Transverse colon (tissue), 4 donors: ENCODE data around the gene ANAPC5. TPM values are rescaled to one million over a fixed set of nuclear protein-coding genes. Genes with fewer than 3 reads are reported as not detected.
"Not testable (repeated sequence)": the region's sequence is repeated elsewhere in the genome, so short reads cannot be mapped to it uniquely, and the experiment has no call there.

Source experiments
- DNase-seq: peaks from one replicate; pipeline ENCODE4 v3.0.0-alpha.2; 2019
- H3K27ac ChIP-seq, 4 donors: fragments of 200-600 bp; sonication (generic); 2 replicates each; pipeline ENCODE4 v1.5.1; 2016 to 2018; ENCODE audit warnings: inconsistent platforms in 4 of 4
- H3K27me3 ChIP-seq: fragments of 200-600 bp; sonication (generic); 2 replicates; pipeline ENCODE4 v1.5.1; 2017; ENCODE audit warnings: inconsistent platforms
- H3K36me3 ChIP-seq, 4 donors: fragments of 200-600 bp; sonication (generic); 2 replicates each; pipeline ENCODE4 v1.5.1; 2017 to 2019; ENCODE audit warnings: inconsistent platforms in 4 of 4
- H3K4me1 ChIP-seq, 4 donors: fragments of 200-600 bp; sonication (generic); 2 replicates each; pipeline ENCODE4 v1.5.1; 2017 to 2020; ENCODE audit warnings: inconsistent platforms in 4 of 4
- H3K4me3 ChIP-seq, 4 donors: fragments of 200-600 bp; sonication (generic); 1 replicate in 1 of 4; 2 replicates in 3 of 4; pipeline versions ENCODE4 v1.5.1 to v1.6.1; 2017 to 2019; ENCODE audit warnings: inconsistent platforms in 4 of 4
- H3K9me3 ChIP-seq, 2 donors: fragments of 200-600 bp; sonication (generic); 2 replicates each; pipeline ENCODE4 v1.5.1; 2017 to 2019; ENCODE audit warnings: inconsistent platforms in 2 of 2
- EP300 ChIP-seq: sonication (generic); formaldehyde crosslinking; IDR thresholded peaks from one replicate; pipeline ENCODE4 v1.6.1; 2017; ENCODE audit warnings: antibody characterized with exemption, low read depth
- POLR2A ChIP-seq: fragments of 450-650 bp; IDR thresholded peaks from one replicate; pipeline ENCODE4 v1.6.1; 2016; ENCODE audit warnings: antibody characterized with exemption, mild to moderate bottlenecking, moderate library complexity
- POLR2AphosphoS5 ChIP-seq, 3 donors: sonication (generic); formaldehyde crosslinking; IDR thresholded peaks; one replicate each; pipeline ENCODE4 v1.6.1; 2016; ENCODE audit warnings: antibody characterized with exemption in 3 of 3
- WGBS, 2 donors: methylation state at CpG; one replicate each; pipeline ENCODE4 v1.1.5; 2018; ENCODE audit warnings: low coverage in 1 of 2; 5-methylcytosine and 5-hydroxymethylcytosine counted together
- in situ Hi-C, 4 donors: fragments of 200-750 bp; cut with MboI; loops; one replicate each; pipeline versions ENCODE4 v1.15.0 to v1.15.1; 2017; ENCODE audit warnings: low sequenced_read_pairs in 3 of 4, low pct_ligation_motif_present in 1 of 4, low pct_unique_long_range_greater_than_20kb in 1 of 4
- intact Hi-C: fragments of 100-400 bp; cut with DNase I; formaldehyde crosslinking; loops from one replicate; pipeline ENCODE4 v1.15.1; 2023; ENCODE audit warnings: low total_unique reads
- total RNA-seq, 4 donors: library from RNA; depleted of rRNA; stranded (reverse); fragments of >200 nt; gene quantifications; one replicate each; pipeline ENCODE4 v1.1.0, GENCODE V29; 2016
- TF ChIP-seq, protein P1 (sequence below), 5 experiments: fragments of 200-600 bp in 3 of 5; fragments of 450-650 bp in 2 of 5; sonication (generic) in 3 of 5; IDR thresholded peaks; 1 replicate in 2 of 5; 2 replicates in 3 of 5; pipeline ENCODE4 v1.5.1; 2016 to 2017; ENCODE audit warnings: antibody characterized with exemption in 5 of 5, inconsistent platforms in 3 of 5, mild to moderate bottlenecking in 2 of 5, moderate library complexity in 1 of 5

ANAPC5 gene
- total RNA-seq, 4 donors from 2014 or later: 101 to 184 (median 129) TPM

DNA sequence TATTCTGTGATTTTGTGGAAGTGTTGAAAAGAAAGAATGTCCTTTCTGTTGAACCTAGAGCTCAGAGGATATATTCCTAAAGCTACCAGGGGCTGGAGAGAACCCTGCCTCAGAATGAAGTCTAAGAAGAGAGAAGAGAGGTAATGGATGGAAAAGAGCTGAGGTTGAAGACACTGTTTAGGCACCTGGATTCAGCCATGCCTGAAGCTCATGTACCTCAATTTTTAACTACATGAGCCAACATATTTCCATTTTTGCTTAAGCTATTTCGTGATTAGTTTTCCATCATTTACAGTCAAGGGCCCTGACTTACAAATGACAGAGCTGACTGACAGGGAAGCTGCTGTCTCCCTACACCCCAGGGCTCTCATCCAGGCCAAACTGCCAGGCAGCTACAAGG is 66.4 kb downstream of the ANAPC5 start:
- Histone ChIP-seq H3K9me3 (no peaks in the 10 kb centered on the region), H3K27ac (no peak overlapping the region), H3K4me3 (no peak overlapping the region), H3K4me1 (peaks cover 0 to 9% (median 0%) of the 10 kb centered on the region in 4 donors), H3K36me3 (no peaks in the 10 kb centered on the region), H3K27me3 (no peaks in the 10 kb centered on the region)
- TF ChIP-seq, protein P1, sequence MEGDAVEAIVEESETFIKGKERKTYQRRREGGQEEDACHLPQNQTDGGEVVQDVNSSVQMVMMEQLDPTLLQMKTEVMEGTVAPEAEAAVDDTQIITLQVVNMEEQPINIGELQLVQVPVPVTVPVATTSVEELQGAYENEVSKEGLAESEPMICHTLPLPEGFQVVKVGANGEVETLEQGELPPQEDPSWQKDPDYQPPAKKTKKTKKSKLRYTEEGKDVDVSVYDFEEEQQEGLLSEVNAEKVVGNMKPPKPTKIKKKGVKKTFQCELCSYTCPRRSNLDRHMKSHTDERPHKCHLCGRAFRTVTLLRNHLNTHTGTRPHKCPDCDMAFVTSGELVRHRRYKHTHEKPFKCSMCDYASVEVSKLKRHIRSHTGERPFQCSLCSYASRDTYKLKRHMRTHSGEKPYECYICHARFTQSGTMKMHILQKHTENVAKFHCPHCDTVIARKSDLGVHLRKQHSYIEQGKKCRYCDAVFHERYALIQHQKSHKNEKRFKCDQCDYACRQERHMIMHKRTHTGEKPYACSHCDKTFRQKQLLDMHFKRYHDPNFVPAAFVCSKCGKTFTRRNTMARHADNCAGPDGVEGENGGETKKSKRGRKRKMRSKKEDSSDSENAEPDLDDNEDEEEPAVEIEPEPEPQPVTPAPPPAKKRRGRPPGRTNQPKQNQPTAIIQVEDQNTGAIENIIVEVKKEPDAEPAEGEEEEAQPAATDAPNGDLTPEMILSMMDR (IDR thresholded peaks at IDR 0.05): no peak
- no peak for TF ChIP-seq EP300
- TF ChIP-seq POLR2AphosphoS5 (IDR thresholded peaks at IDR 0.05): no peak
- no peak for TF ChIP-seq POLR2A
- in situ Hi-C loops: no loop called here
- intact Hi-C loops: no loop called here
- DNase-seq: no peak
- 84 to 100% methylated on average over 1 of the region's 1 CpG for WGBS, 2 donors

DNA sequence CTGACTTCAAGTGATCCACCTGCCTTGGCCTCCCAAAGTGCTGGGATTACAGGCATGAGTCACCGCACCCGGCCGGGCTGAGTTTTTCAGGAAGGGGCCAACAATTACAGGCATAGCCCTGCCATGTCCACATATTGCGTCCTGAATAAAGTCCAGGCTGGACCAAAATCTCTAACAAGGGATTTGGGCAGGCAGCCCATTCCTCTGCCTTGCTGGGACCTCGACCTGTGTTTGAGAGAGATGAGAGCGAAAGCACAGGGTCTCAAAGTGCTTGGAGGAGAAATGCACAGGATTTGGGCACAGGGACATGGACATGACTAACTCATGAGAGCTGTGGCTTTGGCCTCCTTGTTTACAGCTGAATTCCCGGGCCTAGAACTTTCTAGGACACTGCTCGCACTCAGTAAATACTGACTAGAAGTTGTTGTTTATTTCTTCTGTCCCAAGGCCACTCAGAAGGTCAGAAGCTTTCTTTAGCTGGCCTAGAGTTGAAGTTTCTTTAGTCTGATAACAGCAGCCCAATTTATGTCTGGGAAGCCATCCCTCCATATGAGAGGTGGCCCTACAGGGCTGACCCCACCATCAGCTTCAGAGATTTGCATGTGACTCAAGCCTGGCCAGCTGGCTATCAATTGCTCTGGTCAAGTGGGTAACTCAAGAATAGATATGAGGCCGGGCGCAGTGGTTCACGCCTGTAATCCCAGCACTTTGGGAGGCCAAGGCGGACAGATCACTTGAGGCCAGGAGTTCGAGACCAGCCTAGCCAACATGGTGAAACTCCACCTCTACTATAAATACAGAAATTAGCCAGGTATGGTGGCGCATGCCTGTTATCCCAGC is 67.4 kb downstream of the ANAPC5 start:
- Histone ChIP-seq H3K27ac (peak overlapping the region; percentile 44 to 64 (median 54)), H3K4me3 (no peak overlapping the region), H3K4me1 (peaks cover 0 to 9% (median 0%) of the 10 kb centered on the region in 4 donors), H3K27me3 (no peaks in the 10 kb centered on the region), H3K36me3 (no peaks in the 10 kb centered on the region), H3K9me3 (no peaks in the 10 kb centered on the region)
- WGBS, 2 donors: 69 to 90% methylated on average over 7 to 14 of the region's 14 CpGs
- in situ Hi-C loops: no loop called here
- TF ChIP-seq POLR2A (no peak), POLR2AphosphoS5 (IDR thresholded peaks at IDR 0.05) (no peak), EP300 (no peak)
- TF ChIP-seq, protein P1 (IDR thresholded peaks at IDR 0.05): no peak
- intact Hi-C loops: no loop called here
- DNase-seq: peak; percentile 35

DNA sequence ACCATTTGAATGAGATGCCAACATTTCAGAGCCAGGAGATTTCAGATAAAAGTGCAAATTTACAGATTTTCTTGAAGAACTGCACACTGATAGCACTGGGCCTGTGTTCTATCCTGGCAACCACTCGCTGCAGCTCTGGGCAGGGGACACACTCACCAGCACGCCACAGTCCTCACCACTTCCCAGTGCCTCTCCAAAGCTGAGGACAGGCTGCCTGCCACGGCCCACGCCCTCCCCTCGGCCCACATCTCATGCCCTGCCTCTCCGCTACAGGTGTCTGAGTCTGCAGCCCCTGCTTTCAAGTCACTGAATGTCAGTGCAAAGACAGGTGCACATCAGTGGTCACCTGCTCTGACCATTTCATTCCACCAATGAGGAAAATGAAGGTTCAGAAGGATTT is 68.4 kb downstream of the ANAPC5 start:
- H3K36me3 ChIP-seq: no peaks in the 10 kb centered on the region
- in situ Hi-C loops: no loop called here
- peaks cover 0 to 8% (median 0%) of the 10 kb centered on the region in 4 donors for H3K4me1 ChIP-seq
- H3K9me3 ChIP-seq: no peaks in the 10 kb centered on the region
- WGBS, 2 donors: 96 to 100% methylated on average over 2 to 6 of the region's 6 CpGs
- no peak overlapping the region for H3K4me3 ChIP-seq
- intact Hi-C loops: no loop called here
- no peak overlapping the region for H3K27ac ChIP-seq
- TF ChIP-seq, protein P1 (IDR thresholded peaks at IDR 0.05): no peak
- no peaks in the 10 kb centered on the region for H3K27me3 ChIP-seq
- no peak for DNase-seq

DNA sequence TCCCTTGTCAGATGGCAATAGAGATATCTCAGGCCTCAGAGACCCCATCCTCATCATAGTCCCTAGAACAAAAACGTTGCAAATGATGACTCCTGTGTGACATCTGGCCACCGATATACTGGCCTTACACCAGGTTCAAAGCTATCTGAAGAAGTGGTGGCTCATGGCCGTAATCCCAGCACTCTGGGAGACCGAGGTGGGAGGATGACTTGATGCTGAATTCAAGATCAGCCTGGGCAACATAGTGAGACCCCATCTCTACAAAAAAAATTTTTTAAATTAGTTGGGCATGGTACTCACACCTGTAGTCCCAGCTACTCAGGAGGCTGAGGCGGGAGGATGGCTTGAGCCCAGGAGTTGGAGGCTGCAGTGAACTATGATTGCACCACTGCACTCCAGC is 68.8 kb downstream of the ANAPC5 start:
- WGBS, 2 donors: 85 to 100% methylated on average over 1 to 5 of the region's 5 CpGs
- Histone ChIP-seq H3K27me3 (no peaks in the 10 kb centered on the region), H3K36me3 (no peaks in the 10 kb centered on the region), H3K4me3 (no peak overlapping the region), H3K27ac (no peak overlapping the region), H3K4me1 (peaks cover 0 to 3% (median 0%) of the 10 kb centered on the region in 4 donors), H3K9me3 (no peaks in the 10 kb centered on the region)
- intact Hi-C loops (no loop called here), in situ Hi-C loops (no loop called here)
- no peak for TF ChIP-seq POLR2AphosphoS5 (IDR thresholded peaks at IDR 0.05)
- TF ChIP-seq, protein P1 (IDR thresholded peaks at IDR 0.05): no peak
- no peak for TF ChIP-seq EP300
- no peak for TF ChIP-seq POLR2A
- DNase-seq: no peak

DNA sequence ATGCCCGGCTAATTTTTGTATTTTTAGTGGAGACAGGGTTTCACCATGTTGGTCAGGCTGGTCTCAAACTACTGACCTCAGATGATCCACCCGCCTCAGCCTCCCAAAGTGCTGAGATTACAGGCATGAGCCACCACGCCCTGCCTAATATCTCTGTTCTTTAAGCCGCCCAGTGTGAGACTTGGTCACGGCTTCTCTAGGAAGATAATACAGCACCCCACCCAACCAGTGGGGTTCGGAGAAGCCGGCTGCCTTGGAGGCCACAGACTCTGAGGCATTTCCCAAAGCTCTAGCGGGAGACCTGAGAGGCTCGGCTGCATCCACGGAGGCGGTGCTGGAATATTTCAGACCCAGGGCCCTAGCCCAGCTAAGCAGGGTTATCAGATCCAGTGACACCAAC is 69.3 kb downstream of the ANAPC5 start:
- H3K36me3 ChIP-seq, H3K9me3 ChIP-seq, H3K4me1 ChIP-seq, H3K27me3 ChIP-seq, H3K4me3 ChIP-seq, DNase-seq, H3K27ac ChIP-seq, in situ Hi-C loops, intact Hi-C loops: not testable (repeated sequence)
- WGBS, 2 donors: 94 to 100% methylated on average over 1 to 11 of the region's 11 CpGs
